H9 (cell line): Measurements from ENCODE around the gene SORCS2. TPM values are rescaled to one million over a fixed set of nuclear protein-coding genes. Genes with fewer than 3 reads are reported as not detected.

Experiments
- DNase-seq: peaks from one replicate; pipeline ENCODE4 v3.0.0-alpha.2; 2017
- H2AFZ ChIP-seq: one replicate; pipeline ENCODE4 v1.6.1; 2013; ENCODE audit warnings: mild to moderate bottlenecking, low read length, control low read depth, moderate library complexity
- H2AK5ac ChIP-seq: 2 replicates; pipeline ENCODE4 v1.6.1; 2013; ENCODE audit warnings: low read length, control low read depth, mixed read lengths; ENCODE audit not compliant: insufficient read length
- H2BK120ac ChIP-seq: one replicate; pipeline ENCODE4 v1.6.1; 2013; ENCODE audit warnings: low read depth, mild to moderate bottlenecking, low read length, control low read depth, inconsistent platforms; ENCODE audit not compliant: poor library complexity, severe bottlenecking
- H2BK12ac ChIP-seq: 2 replicates; pipeline ENCODE4 v1.6.1; 2013; ENCODE audit warnings: low read length, control low read depth, mixed read lengths, low read depth; ENCODE audit not compliant: insufficient read length
- H2BK15ac ChIP-seq: 2 replicates; pipeline ENCODE4 v1.6.1; 2013; ENCODE audit warnings: low read depth, low read length, control low read depth
- H2BK20ac ChIP-seq: one replicate; pipeline ENCODE4 v1.6.1; 2013; ENCODE audit warnings: low read depth, mild to moderate bottlenecking, low read length, control low read depth, inconsistent platforms; ENCODE audit not compliant: poor library complexity, severe bottlenecking
- H2BK5ac ChIP-seq: 2 replicates; pipeline ENCODE4 v1.6.1; 2013; ENCODE audit warnings: low read length, control low read depth, mixed read lengths; ENCODE audit not compliant: insufficient read length
- H3K14ac ChIP-seq: 2 replicates; pipeline ENCODE4 v1.6.1; 2013; ENCODE audit warnings: low read length, control low read depth; ENCODE audit not compliant: insufficient read depth
- H3K18ac ChIP-seq: 2 replicates; pipeline ENCODE4 v1.6.1; 2013; ENCODE audit warnings: low read depth, mild to moderate bottlenecking, mixed read lengths, low read length, control low read depth; ENCODE audit not compliant: insufficient read length
- H3K23ac ChIP-seq: 2 replicates; pipeline ENCODE4 v1.6.1; 2013; ENCODE audit warnings: low read length, control low read depth, mixed read lengths, low read depth; ENCODE audit not compliant: insufficient read length
- H3K23me2 ChIP-seq: 2 replicates; pipeline ENCODE4 v1.6.1; 2013; ENCODE audit warnings: low read depth, mild to moderate bottlenecking, mixed read lengths, low read length, control low read depth; ENCODE audit not compliant: insufficient read length, poor library complexity, severe bottlenecking
- H3K27ac ChIP-seq: 2 replicates; pipeline ENCODE4 v1.5.1; 2013; ENCODE audit warnings: low read length, control low read depth, mixed read lengths, low read depth; ENCODE audit not compliant: insufficient read length
- H3K27me3 ChIP-seq: 2 replicates; pipeline ENCODE4 v1.6.1; 2013; ENCODE audit warnings: low read length, control low read depth, inconsistent platforms; ENCODE audit not compliant: insufficient read depth
- H3K4ac ChIP-seq: 2 replicates; pipeline ENCODE4 v1.6.1; 2013; ENCODE audit warnings: low read depth, mild to moderate bottlenecking, control low read depth, inconsistent platforms, low read length, moderate library complexity
- H3K4me1 ChIP-seq: 2 replicates; pipeline ENCODE4 v1.6.1; 2013; ENCODE audit warnings: low read length, control low read depth, inconsistent platforms; ENCODE audit not compliant: insufficient read depth
- H3K4me2 ChIP-seq: 2 replicates; pipeline ENCODE4 v1.6.1; 2013; ENCODE audit warnings: low read length, control low read depth, mixed read lengths; ENCODE audit not compliant: insufficient read length, insufficient read depth
- H3K56ac ChIP-seq: 2 replicates; pipeline ENCODE4 v1.6.1; 2013; ENCODE audit warnings: low read depth, mild to moderate bottlenecking, mixed read lengths, low read length, control low read depth; ENCODE audit not compliant: insufficient read length
- H3K79me1 ChIP-seq: 2 replicates; pipeline ENCODE4 v1.6.1; 2013; ENCODE audit warnings: low read depth, mild to moderate bottlenecking, moderate library complexity, low read length, control low read depth, inconsistent platforms; ENCODE audit not compliant: insufficient read depth, poor library complexity, severe bottlenecking
- H3K79me2 ChIP-seq: 2 replicates; pipeline ENCODE4 v1.6.1; 2013; ENCODE audit warnings: low read length, control low read depth, inconsistent platforms; ENCODE audit not compliant: insufficient read depth
- H3K9ac ChIP-seq: 2 replicates; pipeline ENCODE4 v1.6.1; 2013; ENCODE audit warnings: low read length, control low read depth, mixed read lengths; ENCODE audit not compliant: insufficient read length; ENCODE audit errors: extremely low read depth
- H3K9me3 ChIP-seq: one replicate; pipeline ENCODE4 v1.6.1; 2013; ENCODE audit warnings: low read depth, low read length, inconsistent platforms; ENCODE audit not compliant: control insufficient read depth
- H3T11ph ChIP-seq: one replicate; pipeline ENCODE4 v1.6.1; 2013; ENCODE audit warnings: mild to moderate bottlenecking, low read length, control low read depth, inconsistent platforms
- H4K20me1 ChIP-seq: one replicate; pipeline ENCODE4 v1.6.1; 2013; ENCODE audit not compliant: control insufficient read depth, insufficient read length, insufficient read depth
- H4K5ac ChIP-seq: 2 replicates; pipeline ENCODE4 v1.6.1; 2013; ENCODE audit warnings: low read depth, mild to moderate bottlenecking, mixed read lengths, low read length, control low read depth; ENCODE audit not compliant: insufficient read length
- H4K8ac ChIP-seq: replicated peaks from 2 replicates; pipeline ENCODE4 v1.6.1; 2013; ENCODE audit warnings: low read length, control low read depth, mixed read lengths, low read depth; ENCODE audit not compliant: insufficient read length
- H4K91ac ChIP-seq: 2 replicates; pipeline ENCODE4 v1.6.1; 2013; ENCODE audit warnings: low read depth, mild to moderate bottlenecking, moderate library complexity, mixed read lengths, low read length, control low read depth; ENCODE audit not compliant: insufficient read length
- H3K27ac Mint-ChIP-seq, 3 experiments: 2 replicates in 2 of 3; 3 replicates in 1 of 3; pipeline ENCODE4 v1.8.0; 2020 to 2021; ENCODE audit warnings: mixed read lengths in 3 of 3, mild to moderate bottlenecking in 1 of 3, moderate library complexity in 1 of 3
- H3K27me3 Mint-ChIP-seq: 2 replicates; pipeline ENCODE4 v1.8.0; 2021; ENCODE audit warnings: low read depth, mild to moderate bottlenecking, moderate library complexity, mixed read lengths
- H3K36me3 Mint-ChIP-seq, 3 experiments: 2 replicates in 2 of 3; 3 replicates in 1 of 3; pipeline ENCODE4 v1.8.0; 2020 to 2021; ENCODE audit warnings: low read depth in 3 of 3, mixed read lengths in 3 of 3; ENCODE audit not compliant: insufficient read depth in 1 of 3
- H3K4me1 Mint-ChIP-seq, 2 experiments: 2 replicates each; pipeline ENCODE4 v1.8.0; 2020; ENCODE audit warnings: mixed read lengths in 2 of 2
- H3K4me3 Mint-ChIP-seq, 2 experiments: 2 replicates in 1 of 2; 3 replicates in 1 of 2; pipeline ENCODE4 v1.8.0; 2020 to 2021; ENCODE audit warnings: mild to moderate bottlenecking in 2 of 2, mixed read lengths in 2 of 2, moderate library complexity in 1 of 2
- H3K9me3 Mint-ChIP-seq, 2 experiments: 2 replicates in 1 of 2; 3 replicates in 1 of 2; pipeline ENCODE4 v1.8.0; 2020; ENCODE audit warnings: mild to moderate bottlenecking in 2 of 2, mixed read lengths in 2 of 2, moderate library complexity in 1 of 2
- WGBS: extraction: QIAGEN DNeasy Blood & Tissue Kit; methylation state at CpG from one replicate; pipeline ENCODE4 v1.1.7; 2013; ENCODE audit warnings: missing lambda C conversion rate, low lambda C conversion rate, mixed read lengths; ENCODE audit not compliant: insufficient read length; ENCODE audit errors: extremely low coverage; 5-methylcytosine and 5-hydroxymethylcytosine counted together
- total RNA-seq: library from RNA; stranded (reverse); gene quantifications from 2 replicates; pipeline ENCODE4 v1.2.1, GENCODE V29; 2021
- TF ChIP-seq, protein P1 (sequence below): fragments of 200-600 bp; sonication (generic); conservative IDR thresholded peaks from 3 replicates; pipeline ENCODE4 v1.8.0; 2021; ENCODE audit warnings: antibody characterized with exemption, mild to moderate bottlenecking

SORCS2 gene
- total RNA-seq, 1 experiment from 2014 or later, result 0.57 TPM

GRCh38 chr4:7664106-7664505 is 471.8 kb downstream of the SORCS2 start:
- Histone ChIP-seq H3K27ac (no peak overlapping the region), H3K4me1 (no peaks in the 10 kb centered on the region), H2AFZ (no peak overlapping the region), H3K79me1 (no peaks in the 10 kb centered on the region), H3K23ac (no peak overlapping the region), H2AK5ac (no peak overlapping the region), H3K18ac (no peak overlapping the region), H4K8ac (no peak overlapping the region), H2BK5ac (no peak overlapping the region), H3K23me2 (no peaks in the 10 kb centered on the region), H2BK20ac (no peak overlapping the region), H3K56ac (no peak overlapping the region), H3K14ac (no peak overlapping the region), H4K20me1 (no peaks in the 10 kb centered on the region), H3K4me2 (no peak overlapping the region), H3T11ph (no peak overlapping the region), H3K27me3 (no peaks in the 10 kb centered on the region), H4K5ac (no peak overlapping the region), H3K9ac (no peak overlapping the region), H2BK120ac (no peak overlapping the region), H2BK15ac (no peak overlapping the region), H3K4ac (no peak overlapping the region), H4K91ac (no peak overlapping the region), H3K79me2 (no peaks in the 10 kb centered on the region), H3K9me3 (no peaks in the 10 kb centered on the region), H2BK12ac (no peak overlapping the region)
- no peaks in the 10 kb centered on the region for H3K9me3 Mint-ChIP-seq
- WGBS, result no CpG with 5 or more reads among the region's 20 CpGs
- H3K27me3 Mint-ChIP-seq, result peaks cover 3% of the 10 kb centered on the region
- TF ChIP-seq, protein P1, sequence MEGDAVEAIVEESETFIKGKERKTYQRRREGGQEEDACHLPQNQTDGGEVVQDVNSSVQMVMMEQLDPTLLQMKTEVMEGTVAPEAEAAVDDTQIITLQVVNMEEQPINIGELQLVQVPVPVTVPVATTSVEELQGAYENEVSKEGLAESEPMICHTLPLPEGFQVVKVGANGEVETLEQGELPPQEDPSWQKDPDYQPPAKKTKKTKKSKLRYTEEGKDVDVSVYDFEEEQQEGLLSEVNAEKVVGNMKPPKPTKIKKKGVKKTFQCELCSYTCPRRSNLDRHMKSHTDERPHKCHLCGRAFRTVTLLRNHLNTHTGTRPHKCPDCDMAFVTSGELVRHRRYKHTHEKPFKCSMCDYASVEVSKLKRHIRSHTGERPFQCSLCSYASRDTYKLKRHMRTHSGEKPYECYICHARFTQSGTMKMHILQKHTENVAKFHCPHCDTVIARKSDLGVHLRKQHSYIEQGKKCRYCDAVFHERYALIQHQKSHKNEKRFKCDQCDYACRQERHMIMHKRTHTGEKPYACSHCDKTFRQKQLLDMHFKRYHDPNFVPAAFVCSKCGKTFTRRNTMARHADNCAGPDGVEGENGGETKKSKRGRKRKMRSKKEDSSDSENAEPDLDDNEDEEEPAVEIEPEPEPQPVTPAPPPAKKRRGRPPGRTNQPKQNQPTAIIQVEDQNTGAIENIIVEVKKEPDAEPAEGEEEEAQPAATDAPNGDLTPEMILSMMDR, result no peak
- H3K4me3 Mint-ChIP-seq, result no peak overlapping the region
- no peak overlapping the region for H3K27ac Mint-ChIP-seq
- DNase-seq, result no peak
- peaks cover 6 to 14% of the 10 kb centered on the region in 2 experiments for H3K4me1 Mint-ChIP-seq
- H3K36me3 Mint-ChIP-seq, result no peaks in the 10 kb centered on the region
